Right lobe of liver (tissue), 4 donors: Measurements from ENCODE around the gene STX17.

Source experiments
- CTCF ChIP-seq, 4 donors: fragments of 200-600 bp in 3 of 4; fragments of 450-650 bp in 1 of 4; IDR thresholded peaks; one replicate each; pipeline versions ENCODE4 v1.5.1 to v1.8.0; 2016 to 2022; ENCODE audit warnings: antibody characterized with exemption in 4 of 4, mild to moderate bottlenecking in 2 of 4
- POLR2A ChIP-seq: fragments of 450-650 bp; IDR thresholded peaks from one replicate; pipeline ENCODE4 v1.6.1; 2017; ENCODE audit warnings: antibody characterized with exemption, mild to moderate bottlenecking
- donor health status: DM: no; HTN: no; CAD: no.
- donor health status: DM: no; HTN: no; CAD: no.
- donor health status: DM: no; HTN: yes; CAD: no.

- no peak for TF ChIP-seq CTCF (IDR thresholded peaks at IDR 0.05)
- no peak for TF ChIP-seq POLR2A
These were observed 71.8 kb downstream of the STX17 start for GRCh38 chr9:99978221-99978620.
